IMR-90 (cell line): Measurements from ENCODE around the gene ROCK1. TPM values are rescaled to one million over a fixed set of nuclear protein-coding genes. Genes with fewer than 3 reads are reported as not detected.

Experiments
- ATAC-seq: fragments of 200-7000 bp; cut with Tn5 transposase; 2 replicates; pipeline ENCODE4 v1.9.1; 2020; ENCODE audit warnings: low read depth, mild to moderate bottlenecking, moderate library complexity
- BruUV-seq: library from RNA; stranded (reverse); fragments of 400-500 nt; replicated peaks from 2 replicates; lab custom pipeline; 2021; lab: Mats Ljungman, UMichigan
- CTCF ChIA-PET: fragments of 300-600 bp; formaldehyde crosslinking; extraction: SDS; loops from one replicate; lab custom pipeline; 2021; ENCODE audit warnings: antibody characterized with exemption; lab: Yijun Ruan, JAX
- POLR2A ChIA-PET: fragments of 300-600 bp; sonication (Branson Sonifier 250); formaldehyde crosslinking; loops from one replicate; lab custom pipeline; 2022; ENCODE audit warnings: antibody characterized with exemption; ENCODE audit not compliant: unreplicated experiment; lab: Charles Lee
- DNase-seq: peaks from one replicate; pipeline ENCODE4 v3.0.0; 2013
- H2AFZ ChIP-seq: replicated peaks from 2 replicates; pipeline ENCODE3; 2013; ENCODE audit warnings: low read length, mild to moderate bottlenecking; ENCODE audit not compliant: poor library complexity
- H2AK5ac ChIP-seq: 2 replicates; pipeline ENCODE4 v1.6.1; 2013; ENCODE audit warnings: low read depth, low read length, inconsistent platforms
- H2AK9ac ChIP-seq: replicated peaks from 2 replicates; pipeline ENCODE3; 2013; ENCODE audit warnings: mild to moderate bottlenecking, low read depth, low read length, moderate library complexity; ENCODE audit not compliant: poor library complexity
- H2BK120ac ChIP-seq: 2 replicates; pipeline ENCODE4 v1.6.1; 2013; ENCODE audit warnings: low read depth, low read length, inconsistent platforms
- H2BK15ac ChIP-seq: 3 replicates; pipeline ENCODE4 v1.6.1; 2013; ENCODE audit warnings: low read depth, low read length, inconsistent platforms
- H2BK20ac ChIP-seq: 2 replicates; pipeline ENCODE4 v1.6.1; 2013; ENCODE audit warnings: low read depth, mild to moderate bottlenecking, inconsistent platforms, low read length, moderate library complexity
- H2BK5ac ChIP-seq: 2 replicates; pipeline ENCODE4 v1.6.1; 2013; ENCODE audit warnings: mild to moderate bottlenecking, low read depth, low read length, inconsistent platforms; ENCODE audit not compliant: poor library complexity, severe bottlenecking
- H3K14ac ChIP-seq: replicated peaks from 2 replicates; pipeline ENCODE4 v1.6.1; 2013; ENCODE audit warnings: low read depth, low read length, inconsistent platforms
- H3K18ac ChIP-seq: 2 replicates; pipeline ENCODE4 v1.6.1; 2013; ENCODE audit warnings: low read depth, low read length, control low read depth
- H3K23ac ChIP-seq: 2 replicates; pipeline ENCODE4 v1.6.1; 2013; ENCODE audit warnings: low read depth, low read length, inconsistent platforms
- H3K27ac ChIP-seq: 2 replicates; pipeline ENCODE4 v1.5.1; 2013; ENCODE audit warnings: mild to moderate bottlenecking, control low read depth, low read length; ENCODE audit not compliant: insufficient read depth
- H3K27me3 ChIP-seq: 2 replicates; pipeline ENCODE4 v1.6.1; 2013; ENCODE audit warnings: low read length; ENCODE audit not compliant: control insufficient read depth, insufficient read depth
- H3K36me3 ChIP-seq: 2 replicates; pipeline ENCODE4 v1.6.1; 2013; ENCODE audit warnings: low read length, mixed read lengths; ENCODE audit not compliant: control insufficient read depth, insufficient read depth
- H3K4ac ChIP-seq: 2 replicates; pipeline ENCODE4 v1.6.1; 2013; ENCODE audit warnings: low read depth, low read length, inconsistent platforms
- H3K4me1 ChIP-seq: 2 replicates; pipeline ENCODE4 v1.6.1; 2013; ENCODE audit warnings: low read length, mixed read lengths; ENCODE audit not compliant: control insufficient read depth, insufficient read depth
- H3K4me2 ChIP-seq: 2 replicates; pipeline ENCODE4 v1.6.1; 2013; ENCODE audit warnings: low read depth, mild to moderate bottlenecking, control low read depth, low read length, moderate library complexity
- H3K4me3 ChIP-seq: 2 replicates; pipeline ENCODE4 v1.5.1; 2013; ENCODE audit warnings: low read depth, mild to moderate bottlenecking, control low read depth, low read length, moderate library complexity; ENCODE audit not compliant: insufficient read depth
- H3K56ac ChIP-seq: 2 replicates; pipeline ENCODE4 v1.6.1; 2013; ENCODE audit warnings: low read length, inconsistent platforms; ENCODE audit not compliant: insufficient read depth; ENCODE audit errors: extremely low read depth
- H3K79me1 ChIP-seq, 2 experiments: 2 replicates each; pipeline ENCODE4 v1.6.1; 2013; ENCODE audit warnings: low read length in 2 of 2, inconsistent platforms in 1 of 2, low read depth in 1 of 2
- H3K9ac ChIP-seq: 2 replicates; pipeline ENCODE4 v1.6.1; 2013; ENCODE audit warnings: low read depth, low read length, control low read depth
- H3K9me1 ChIP-seq: 2 replicates; pipeline ENCODE4 v1.6.1; 2013; ENCODE audit warnings: low read length, inconsistent platforms; ENCODE audit not compliant: insufficient read depth
- H3K9me3 ChIP-seq: 2 replicates; pipeline ENCODE4 v1.6.1; 2013; ENCODE audit warnings: low read length; ENCODE audit not compliant: control insufficient read depth, insufficient read depth
- H4K20me1 ChIP-seq: 2 replicates; pipeline ENCODE4 v1.6.1; 2013; ENCODE audit warnings: low read length, inconsistent platforms; ENCODE audit not compliant: insufficient read depth
- H4K5ac ChIP-seq: 2 replicates; pipeline ENCODE4 v1.6.1; 2013; ENCODE audit warnings: mild to moderate bottlenecking, low read depth, low read length, control low read depth
- H4K8ac ChIP-seq, 2 experiments: 2 replicates each; pipeline ENCODE4 v1.6.1; 2013; ENCODE audit warnings: low read depth in 2 of 2, low read length in 2 of 2, control low read depth in 1 of 2, inconsistent platforms in 1 of 2
- H4K91ac ChIP-seq: 2 replicates; pipeline ENCODE4 v1.6.1; 2013; ENCODE audit warnings: low read depth, low read length, inconsistent platforms; ENCODE audit not compliant: insufficient read depth
- BHLHE40 ChIP-seq: fragments of 150-350 bp; IDR thresholded peaks from 2 replicates; pipeline ENCODE4 v1.6.1; 2016; ENCODE audit warnings: mild to moderate bottlenecking, low read depth, low read length
- CEBPB ChIP-seq: IDR thresholded peaks from 2 replicates; pipeline ENCODE4 v1.6.1; 2012; ENCODE audit warnings: low read depth, low read length, improper control_type of control experiment
- FOS ChIP-seq: fragments of 150-350 bp; IDR thresholded peaks from 2 replicates; pipeline ENCODE4 v1.6.1; 2016; ENCODE audit warnings: low read depth, low read length
- MXI1 ChIP-seq: IDR thresholded peaks from 2 replicates; pipeline ENCODE4 v1.6.1; 2012; ENCODE audit warnings: low read depth, mild to moderate bottlenecking, low read length, moderate library complexity, borderline replicate concordance
- NFE2L2 ChIP-seq: fragments of 150-350 bp; IDR thresholded peaks from 2 replicates; pipeline ENCODE4 v1.6.1; 2016; ENCODE audit warnings: low read depth, mild to moderate bottlenecking, low read length
- WGBS, 2 experiments: methylation state at CpG; one replicate each; pipeline versions ENCODE4 v1.1.5 to v1.1.7; 2013; ENCODE audit warnings: missing lambda C conversion rate in 2 of 2; ENCODE audit not compliant: insufficient read length in 1 of 2; ENCODE audit errors: extremely low coverage in 2 of 2; 5-methylcytosine and 5-hydroxymethylcytosine counted together
- dilution Hi-C: fragments of 300-500 bp; cut with HindIII; formaldehyde crosslinking; loops from one replicate; pipeline ENCODE4 v1.14.3; 2018; ENCODE audit warnings: low sequenced_read_pairs; ENCODE audit not compliant: unreplicated experiment
- in situ Hi-C: fragments of 300-500 bp; cut with MboI; formaldehyde crosslinking; loops from 3 replicates; pipeline ENCODE4 v1.14.3; 2019; ENCODE audit warnings: low sequenced_read_pairs, inconsistent platforms, mixed read lengths
- intact Hi-C: fragments of 100-400 bp; cut with micrococcal nuclease; formaldehyde crosslinking; loops from 2 replicates; pipeline ENCODE4 v1.10.0; 2022
- polyA plus RNA-seq, 3 experiments: library from polyadenylated mRNA; depleted of rRNA; stranded (reverse); fragments of >200 nt; gene quantifications; 2 replicates each; pipeline ENCODE4 v1.2.3, GENCODE V29; 2012; ENCODE audit warnings: low replicate concordance in 1 of 3
- total RNA-seq: library from RNA; depleted of rRNA; stranded (reverse); fragments of >200 nt; gene quantifications from 2 replicates; pipeline ENCODE4 v1.2.3, GENCODE V29; 2012
- TF ChIP-seq, protein P1 (sequence below): fragments of 150-350 bp; IDR thresholded peaks from 2 replicates; pipeline ENCODE4 v1.6.1; 2016; ENCODE audit warnings: low read depth, mild to moderate bottlenecking, low read length, moderate library complexity, borderline replicate concordance

The ROCK1 gene
- total and polyA plus RNA-seq, 2 of the 4 experiments (the other 2 are of a cell fraction): 9.9 to 17.0 TPM

DNA sequence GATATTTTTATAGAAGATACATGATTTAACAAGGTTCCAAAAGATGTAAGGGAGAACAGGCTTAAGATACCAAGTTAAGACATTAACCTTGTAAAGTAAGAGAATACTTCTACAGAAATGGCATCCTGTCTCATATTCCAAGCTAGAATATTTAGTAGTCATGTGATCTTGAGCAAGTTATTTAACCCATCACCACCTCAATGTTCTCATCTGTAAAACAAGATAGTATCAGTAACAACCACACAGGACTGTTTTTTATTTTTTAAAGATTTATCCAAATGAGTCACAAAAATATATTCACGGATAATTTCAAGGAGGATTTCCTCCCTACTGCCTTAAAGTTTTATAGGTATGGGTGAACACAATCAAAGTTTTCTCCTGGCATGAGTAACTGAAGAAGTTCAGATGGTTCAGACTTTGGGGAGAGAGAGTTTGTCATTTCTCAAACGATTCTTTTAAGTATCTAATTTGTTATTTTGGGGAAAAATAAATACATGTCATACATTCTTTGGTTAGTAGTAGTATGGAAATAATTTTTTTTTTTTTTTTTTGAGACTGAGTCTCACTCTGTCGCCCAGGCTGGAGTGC is 25.9 kb downstream of the ROCK1 start:
- Histone ChIP-seq H3K9me1 (peaks cover 8% of the 10 kb centered on the region; the same call in 1 of the 2 replicates), H3K14ac (no peak overlapping the region), H3K18ac (no peak overlapping the region), H3K79me1 (peaks cover 3 to 45% of the 10 kb centered on the region in 2 experiments; a peak in 3 of 4 replicates), H4K91ac (no peak overlapping the region), H2BK15ac (no peak overlapping the region), H2AFZ (no peak overlapping the region), H2BK20ac (no peak overlapping the region), H4K8ac (no peak overlapping the region), H4K5ac (no peak overlapping the region), H2AK9ac (no peak overlapping the region), H3K56ac (no peak overlapping the region), H3K9me3 (no peaks in the 10 kb centered on the region; the same call in 1 of the 2 replicates), H3K4ac (no peak overlapping the region), H2BK5ac (no peak overlapping the region), H3K4me3 (no peak overlapping the region), H3K4me1 (no peaks in the 10 kb centered on the region), H2AK5ac (no peak overlapping the region), H2BK120ac (no peak overlapping the region), H4K20me1 (peaks cover 62% of the 10 kb centered on the region), H3K23ac (no peak overlapping the region), H3K27me3 (no peaks in the 10 kb centered on the region), H3K4me2 (no peak overlapping the region), H3K36me3 (0 out of 2 replicates have a peak, but pooled peaks cover 1% of the 10 kb centered on the region), H3K9ac (no peak overlapping the region), H3K27ac (no peak overlapping the region)
- dilution Hi-C loops: no loop called here
- intact Hi-C loops: no loop called here
- no CpG with 5 or more reads among the region's 3 CpGs for WGBS, 2 experiments
- in situ Hi-C loops: no loop called here
- DNase-seq: peak; percentile 8
- BruUV-seq: no TSS peak
- no peak for TF ChIP-seq BHLHE40
- TF ChIP-seq FOS: no peak
- TF ChIP-seq, protein P1, sequence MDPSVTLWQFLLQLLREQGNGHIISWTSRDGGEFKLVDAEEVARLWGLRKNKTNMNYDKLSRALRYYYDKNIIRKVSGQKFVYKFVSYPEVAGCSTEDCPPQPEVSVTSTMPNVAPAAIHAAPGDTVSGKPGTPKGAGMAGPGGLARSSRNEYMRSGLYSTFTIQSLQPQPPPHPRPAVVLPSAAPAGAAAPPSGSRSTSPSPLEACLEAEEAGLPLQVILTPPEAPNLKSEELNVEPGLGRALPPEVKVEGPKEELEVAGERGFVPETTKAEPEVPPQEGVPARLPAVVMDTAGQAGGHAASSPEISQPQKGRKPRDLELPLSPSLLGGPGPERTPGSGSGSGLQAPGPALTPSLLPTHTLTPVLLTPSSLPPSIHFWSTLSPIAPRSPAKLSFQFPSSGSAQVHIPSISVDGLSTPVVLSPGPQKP: no peak
- TF ChIP-seq NFE2L2: no peak
- no peak for TF ChIP-seq MXI1
- TF ChIP-seq CEBPB: no peak
- ChIA-PET POLR2A (no interaction called here), CTCF (no interaction called here)
- no peak; the same call in 1 of the 2 replicates for ATAC-seq
